GM21515 (cell line): ENCODE data around the gene ARHGAP28.

Source experiments
- ATAC-seq: cut with Tn5 transposase; IDR thresholded peaks from one replicate; pipeline ENCODE4 v1.9.1; 2021; ENCODE audit not compliant: unreplicated experiment

ARHGAP28 gene

GRCh38 chr18:6732952-6733351 is 3.4 kb downstream of the ARHGAP28 start:
- ATAC-seq, result no peak

GRCh38 chr18:6733758-6734157 is 4.2 kb downstream of the ARHGAP28 start:
- ATAC-seq, result no peak

GRCh38 chr18:6734726-6735430 is 5.4 kb downstream of the ARHGAP28 start:
- no peak for ATAC-seq

GRCh38 chr18:6737833-6738232 is 8.3 kb downstream of the ARHGAP28 start:
- no peak for ATAC-seq

GRCh38 chr18:6738622-6739021 is 9.1 kb downstream of the ARHGAP28 start:
- ATAC-seq, result no peak

- no peak for ATAC-seq
Measured at GRCh38 chr18:6741232-6741663, 11.7 kb downstream of the ARHGAP28 start.

GRCh38 chr18:6741786-6742185 is 12.3 kb downstream of the ARHGAP28 start:
- no peak for ATAC-seq

- no peak for ATAC-seq
Measured at GRCh38 chr18:6743999-6744398, 14.5 kb downstream of the ARHGAP28 start.

GRCh38 chr18:6744816-6745455 is 15.4 kb downstream of the ARHGAP28 start:
- no peak for ATAC-seq

GRCh38 chr18:6745504-6746031 is 16.1 kb downstream of the ARHGAP28 start:
- no peak for ATAC-seq

- ATAC-seq, result no peak
Measured at GRCh38 chr18:6746386-6746960, 17.0 kb downstream of the ARHGAP28 start.

GRCh38 chr18:6747646-6748045 is 18.1 kb downstream of the ARHGAP28 start:
- no peak for ATAC-seq

GRCh38 chr18:6748241-6748640 is 18.7 kb downstream of the ARHGAP28 start:
- no peak for ATAC-seq

GRCh38 chr18:6750411-6750810 is 20.9 kb downstream of the ARHGAP28 start:
- ATAC-seq, result no peak

- no peak for ATAC-seq
Measured at GRCh38 chr18:6751222-6751621, 21.7 kb downstream of the ARHGAP28 start.

GRCh38 chr18:6752202-6752860 is 22.8 kb downstream of the ARHGAP28 start:
- ATAC-seq, result no peak

GRCh38 chr18:6755107-6755506 is 25.6 kb downstream of the ARHGAP28 start:
- no peak for ATAC-seq

GRCh38 chr18:6757931-6758330 is 28.4 kb downstream of the ARHGAP28 start:
- ATAC-seq, result no peak

- ATAC-seq, result no peak
Measured at GRCh38 chr18:6759579-6759978, 30.1 kb downstream of the ARHGAP28 start.

- no peak for ATAC-seq
Measured at GRCh38 chr18:6763524-6763923, 34.0 kb downstream of the ARHGAP28 start.

GRCh38 chr18:6764382-6764781 is 34.9 kb downstream of the ARHGAP28 start:
- ATAC-seq, result no peak

- ATAC-seq, result no peak
Measured at GRCh38 chr18:6773777-6774176, 44.3 kb downstream of the ARHGAP28 start.
